Suprapubic skin (tissue), 4 donors: ENCODE results near the gene STARD9.

Source experiments
- CTCF ChIP-seq, 2 donors: fragments of 200-600 bp in 1 of 2; fragments of 450-650 bp in 1 of 2; sonication (generic) in 1 of 2; IDR thresholded peaks; one replicate each; pipeline ENCODE4 v1.5.1; 2016 to 2019; ENCODE audit warnings: antibody characterized with exemption in 2 of 2, mild to moderate bottlenecking in 1 of 2, moderate library complexity in 1 of 2
- POLR2A ChIP-seq, 2 donors: fragments of 450-650 bp; IDR thresholded peaks; one replicate each; pipeline ENCODE4 v1.6.1; 2017; ENCODE audit warnings: antibody characterized with exemption in 2 of 2, mild to moderate bottlenecking in 2 of 2, moderate library complexity in 2 of 2
- POLR2AphosphoS5 ChIP-seq, 3 donors: sonication (generic); formaldehyde crosslinking; IDR thresholded peaks; one replicate each; pipeline ENCODE4 v1.6.1; 2017; ENCODE audit warnings: antibody characterized with exemption in 3 of 3

- no peak for TF ChIP-seq CTCF (IDR thresholded peaks at IDR 0.05)
- no peak for TF ChIP-seq POLR2AphosphoS5 (IDR thresholded peaks at IDR 0.05)
- TF ChIP-seq POLR2A (IDR thresholded peaks at IDR 0.05): no peak
Observed at GRCh38 chr15:42584031-42584765, 8.8 kb downstream of the STARD9 start.
